Progenitor cell of endocrine pancreas (in vitro differentiated cells): ENCODE measurements around the gene GMDS. TPM values are rescaled to one million over a fixed set of nuclear protein-coding genes. Genes with fewer than 3 reads are reported as not detected.

Experiments used
- DNase-seq: peaks from one replicate; pipeline ENCODE4 v3.0.0; 2021; ENCODE audit warnings: low spot score; ENCODE audit not compliant: unreplicated experiment
- H3K27ac Mint-ChIP-seq: 2 replicates; pipeline ENCODE4 v1.8.0; 2021; ENCODE audit warnings: mild to moderate bottlenecking, moderate library complexity, mixed read lengths
- H3K27me3 Mint-ChIP-seq: 2 replicates; pipeline ENCODE4 v1.8.0; 2021; ENCODE audit warnings: mixed read lengths
- H3K36me3 Mint-ChIP-seq: 2 replicates; pipeline ENCODE4 v1.8.0; 2022; ENCODE audit warnings: mixed read lengths; ENCODE audit not compliant: insufficient read depth
- H3K4me1 Mint-ChIP-seq: 2 replicates; pipeline ENCODE4 v1.8.0; 2021; ENCODE audit warnings: low read depth, mixed read lengths
- H3K4me3 Mint-ChIP-seq: 2 replicates; pipeline ENCODE4 v1.8.0; 2021; ENCODE audit warnings: low read depth, mild to moderate bottlenecking, moderate library complexity, mixed read lengths
- H3K9me3 Mint-ChIP-seq: 2 replicates; pipeline ENCODE4 v1.8.0; 2021; ENCODE audit warnings: low read depth, mixed read lengths
- CTCF ChIP-seq: fragments of 200-600 bp; sonication (generic); IDR thresholded peaks from one replicate; pipeline ENCODE4 v1.5.0; 2021; ENCODE audit warnings: antibody characterized with exemption, mild to moderate bottlenecking; ENCODE audit not compliant: unreplicated experiment
- total RNA-seq: library from RNA; stranded (reverse); gene quantifications from 2 replicates; pipeline ENCODE4 v1.2.1, GENCODE V29; 2021

Gene GMDS
- total RNA-seq, 1 donor from 2014 or later, result 17.2 TPM

- H3K36me3 Mint-ChIP-seq, result no peaks in the 10 kb centered on the region
- no peak for DNase-seq
- H3K27me3 Mint-ChIP-seq, result peaks cover 11% of the 10 kb centered on the region
- no peak overlapping the region for H3K4me3 Mint-ChIP-seq
- H3K9me3 Mint-ChIP-seq, result no peaks in the 10 kb centered on the region
- no peak overlapping the region for H3K27ac Mint-ChIP-seq
- peaks cover under 1% of the 10 kb centered on the region for H3K4me1 Mint-ChIP-seq
- no peak for TF ChIP-seq CTCF
Measured at GRCh38 chr6:2029952-2030351, 215.5 kb downstream of the GMDS start.

- Mint-ChIP-seq H3K27me3 (peaks cover 11% of the 10 kb centered on the region), H3K27ac (peak overlapping the region; percentile 34), H3K36me3 (no peaks in the 10 kb centered on the region), H3K4me1 (no peaks in the 10 kb centered on the region), H3K4me3 (no peak overlapping the region), H3K9me3 (no peaks in the 10 kb centered on the region)
- TF ChIP-seq CTCF, result no peak
- DNase-seq, result no peak
Measured at GRCh38 chr6:2029130-2029794, 216.1 kb downstream of the GMDS start.

GRCh38 chr6:2028457-2029038 is 216.9 kb downstream of the GMDS start:
- no peak for TF ChIP-seq CTCF
- Mint-ChIP-seq H3K9me3 (no peaks in the 10 kb centered on the region), H3K4me1 (no peaks in the 10 kb centered on the region), H3K27ac (no peak overlapping the region), H3K36me3 (no peaks in the 10 kb centered on the region), H3K27me3 (peaks cover 17% of the 10 kb centered on the region), H3K4me3 (no peak overlapping the region)
- no peak for DNase-seq

GRCh38 chr6:2026133-2026532 is 219.3 kb downstream of the GMDS start:
- Mint-ChIP-seq H3K4me3 (no peak overlapping the region), H3K27ac (no peak overlapping the region), H3K36me3 (no peaks in the 10 kb centered on the region), H3K9me3 (no peaks in the 10 kb centered on the region), H3K27me3 (peaks cover 27% of the 10 kb centered on the region), H3K4me1 (no peaks in the 10 kb centered on the region)
- no peak for TF ChIP-seq CTCF
- DNase-seq, result no peak

- Mint-ChIP-seq H3K9me3 (no peaks in the 10 kb centered on the region), H3K36me3 (peaks cover 1% of the 10 kb centered on the region), H3K4me1 (peaks cover 5% of the 10 kb centered on the region), H3K27me3 (peaks cover 21% of the 10 kb centered on the region), H3K27ac (no peak overlapping the region), H3K4me3 (no peak overlapping the region)
- DNase-seq, result no peak
- TF ChIP-seq CTCF, result no peak
Measured at GRCh38 chr6:2021713-2022125, 223.7 kb downstream of the GMDS start.
